RWPE1 (cell line): ENCODE results near the gene BMP8A.

Experiments
- CTCF ChIA-PET: fragments of 350-600 bp; sonication (Branson Sonifier 250); formaldehyde crosslinking; extraction: SDS; loops from one replicate; lab custom pipeline; 2021; lab: Yijun Ruan, JAX
- POLR2A ChIA-PET: fragments of 400-600 bp; formaldehyde crosslinking; extraction: SDS; loops from one replicate; lab custom pipeline; 2020; ENCODE audit warnings: antibody characterized with exemption; ENCODE audit not compliant: low non-redundant PET; lab: Yijun Ruan, JAX
- DNase-seq: peaks from one replicate; pipeline ENCODE4 v3.0.0; 2012; ENCODE audit warnings: low spot score
- H3K27ac ChIP-seq: fragments of 450-650 bp; 2 replicates; pipeline ENCODE4 v1.5.1; 2017
- CTCF ChIP-seq: fragments of 450-650 bp; conservative IDR thresholded peaks from 2 replicates; pipeline ENCODE4 v1.5.1; 2017; ENCODE audit warnings: low read depth, mild to moderate bottlenecking

BMP8A gene

GRCh38 chr1:39481289-39481688 is 10.1 kb upstream of the BMP8A start:
- TF ChIP-seq CTCF: no peak
- H3K27ac ChIP-seq: no peak overlapping the region
- CTCF ChIA-PET: no interaction called here
- POLR2A ChIA-PET: no interaction called here
- no peak for DNase-seq

GRCh38 chr1:39483276-39483675 is 8.2 kb upstream of the BMP8A start:
- no peak overlapping the region; the same call in 1 of the 2 replicates for H3K27ac ChIP-seq
- no peak for DNase-seq
- POLR2A ChIA-PET: no interaction called here
- TF ChIP-seq CTCF: no peak
- CTCF ChIA-PET: no interaction called here

GRCh38 chr1:39484564-39484963 is 6.9 kb upstream of the BMP8A start:
- POLR2A ChIA-PET: no interaction called here
- no peak overlapping the region for H3K27ac ChIP-seq
- TF ChIP-seq CTCF: no peak
- no peak for DNase-seq
- CTCF ChIA-PET: interaction anchor here (0.6 kb wide), 1 partner anchor 627 kb away, joined by 3 read pairs; no protein-coding TSS in a partner anchor

GRCh38 chr1:39485046-39485803 is 6.2 kb upstream of the BMP8A start:
- DNase-seq: no peak
- H3K27ac ChIP-seq: no peak overlapping the region
- TF ChIP-seq CTCF: no peak
- ChIA-PET CTCF (interaction anchor here (0.6 kb wide), 1 partner anchor 628 kb away, joined by 3 read pairs; no protein-coding TSS in a partner anchor), POLR2A (no interaction called here)

DNA sequence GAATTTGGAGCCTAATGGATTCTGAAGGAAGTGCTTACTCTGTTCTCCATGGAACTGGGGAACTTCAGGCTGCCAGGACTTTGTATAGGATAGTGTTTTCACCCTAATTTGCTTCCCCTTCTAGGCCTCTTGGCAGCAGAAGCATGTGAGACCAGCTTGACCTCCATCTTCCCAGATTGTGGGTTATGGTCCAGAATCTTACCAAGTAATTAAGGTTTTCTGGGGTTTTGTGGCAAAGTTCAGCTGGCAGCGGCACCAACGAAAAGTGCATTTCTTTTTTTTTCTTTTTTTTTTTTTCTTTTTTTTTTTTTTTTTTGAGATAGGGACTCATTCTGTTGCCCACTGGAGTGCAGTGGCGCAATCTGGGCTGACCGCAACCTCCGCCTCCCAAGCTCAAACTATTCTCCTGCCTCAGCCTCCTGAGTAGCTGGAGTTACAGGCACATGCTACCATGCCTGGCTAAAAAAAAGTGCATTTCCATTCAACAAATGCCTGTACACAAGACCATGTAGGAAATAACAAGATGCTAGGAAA is 3.4 kb upstream of the BMP8A start:
- ChIA-PET CTCF (interaction anchor here (0.7 kb wide), 1 partner anchor 484 kb away, joined by 7 read pairs; no protein-coding TSS in a partner anchor), POLR2A (no interaction called here)
- TF ChIP-seq CTCF: no peak
- DNase-seq: no peak
- no peak overlapping the region for H3K27ac ChIP-seq

DNA sequence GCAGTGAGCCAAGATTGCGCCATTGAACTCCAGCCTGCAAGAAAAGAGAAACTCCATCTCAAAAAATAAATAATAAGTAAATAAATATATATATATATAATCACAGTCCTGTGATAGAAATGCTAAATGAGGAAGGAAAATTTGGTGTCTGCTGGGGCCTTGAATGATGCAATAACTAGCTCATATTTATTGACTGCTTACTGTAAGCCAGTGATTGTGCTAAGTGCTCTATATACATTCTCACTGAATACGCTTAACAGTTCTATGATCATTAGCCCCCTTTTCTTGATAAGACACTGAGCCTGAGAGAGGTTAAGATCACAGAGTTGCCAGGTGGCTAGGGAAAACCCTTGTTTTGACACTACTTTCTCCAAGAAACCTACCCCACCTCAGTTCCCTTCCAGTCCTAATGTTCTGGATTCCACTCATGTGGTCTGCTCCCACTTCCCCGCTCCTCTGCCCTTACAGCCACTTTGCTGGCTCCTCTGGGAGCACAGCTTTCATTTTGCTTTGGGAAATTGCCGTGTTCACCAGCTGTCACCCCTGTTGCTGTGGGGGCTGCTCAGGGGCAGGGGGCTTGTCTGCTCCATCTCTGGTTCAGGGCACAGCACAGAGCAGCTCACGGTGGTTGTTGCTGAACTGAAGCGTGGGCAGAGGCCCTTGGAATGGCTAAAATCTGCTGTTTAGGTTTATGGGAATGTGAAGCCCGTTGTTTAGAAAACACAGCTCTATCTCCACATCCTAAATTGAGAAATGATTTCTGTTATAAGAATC is 2.5 kb upstream of the BMP8A start:
- no peak for TF ChIP-seq CTCF
- POLR2A ChIA-PET: no interaction called here
- DNase-seq: no peak
- CTCF ChIA-PET: interaction anchor here (0.7 to 1.4 kb wide), 3 partner anchors 50 to 483 kb away, joined by 5 to 7 read pairs (median 6); no protein-coding TSS in a partner anchor
- peak overlapping the region; percentile 46 for H3K27ac ChIP-seq
